Fibroblast of the conjunctiva (primary cell): Measurements from ENCODE around the gene PXYLP1.

Experiments used
- DNase-seq: peaks from one replicate; pipeline ENCODE4 v3.0.0-alpha.2; 2010; ENCODE audit warnings: low read depth

PXYLP1 gene

GRCh38 chr3:141326123-141326522, 94.5 kb downstream of the PXYLP1 start:
- no peak for DNase-seq

GRCh38 chr3:141326626-141327025, 95.0 kb downstream of the PXYLP1 start:
- DNase-seq: no peak

GRCh38 chr3:141328286-141329166, 96.9 kb downstream of the PXYLP1 start:
- DNase-seq: no peak

- no peak for DNase-seq
Measured at GRCh38 chr3:141330235-141330634, 98.6 kb downstream of the PXYLP1 start.

GRCh38 chr3:141330718-141331376, 99.2 kb downstream of the PXYLP1 start:
- no peak for DNase-seq

- peak; percentile 61 for DNase-seq
Measured at GRCh38 chr3:141331377-141332318, 100.0 kb downstream of the PXYLP1 start.

GRCh38 chr3:141332416-141332815, 100.8 kb downstream of the PXYLP1 start:
- DNase-seq: no peak

GRCh38 chr3:141333836-141334626, 102.4 kb downstream of the PXYLP1 start:
- no peak for DNase-seq

- DNase-seq: no peak
Measured at GRCh38 chr3:141334627-141335250, 103.1 kb downstream of the PXYLP1 start.

- no peak for DNase-seq
Measured at GRCh38 chr3:141335531-141336061, 104.0 kb downstream of the PXYLP1 start.

GRCh38 chr3:141336672-141337522, 105.3 kb downstream of the PXYLP1 start:
- DNase-seq: no peak

GRCh38 chr3:141337523-141337854, 105.9 kb downstream of the PXYLP1 start:
- DNase-seq: no peak

GRCh38 chr3:141337991-141338390, 106.4 kb downstream of the PXYLP1 start:
- no peak for DNase-seq

GRCh38 chr3:141338881-141339280, 107.3 kb downstream of the PXYLP1 start:
- DNase-seq: no peak

- DNase-seq: no peak
Measured at GRCh38 chr3:141341536-141341935, 109.9 kb downstream of the PXYLP1 start.

- DNase-seq: no peak
Measured at GRCh38 chr3:141342386-141342785, 110.8 kb downstream of the PXYLP1 start.

- DNase-seq: no peak
Measured at GRCh38 chr3:141343077-141343476, 111.5 kb downstream of the PXYLP1 start.

GRCh38 chr3:141343865-141344271, 112.2 kb downstream of the PXYLP1 start:
- DNase-seq: no peak
